HCT116 (cell line): ENCODE results near the gene RSAD1. TPM values are rescaled to one million over a fixed set of nuclear protein-coding genes. Genes with fewer than 3 reads are reported as not detected.

Experiments
- ATAC-seq: fragments of 200-7000 bp; cut with Tn5 transposase; 2 replicates; pipeline ENCODE4 v1.9.1; 2020; ENCODE audit warnings: mild to moderate bottlenecking, moderate library complexity
- BruUV-seq: library from RNA; stranded (reverse); fragments of 400-500 nt; replicated peaks from 2 replicates; lab custom pipeline; 2021; lab: Mats Ljungman, UMichigan
- CTCF ChIA-PET: fragments of 300-600 bp; sonication (Branson Sonifier 250); formaldehyde crosslinking; loops from one replicate; lab custom pipeline; 2021; ENCODE audit warnings: antibody characterized with exemption; lab: Charles Lee
- POLR2A ChIA-PET: fragments of 300-600, 350-600 bp; sonication (Branson Sonifier 250); formaldehyde crosslinking; loops from one replicate; lab custom pipeline; 2021; ENCODE audit warnings: antibody characterized with exemption; lab: Charles Lee
- RAD21 ChIA-PET, 2 experiments: fragments of 300-600 bp; sonication (Branson Sonifier 250); formaldehyde crosslinking; loops; one replicate each; lab custom pipeline; 2023; ENCODE audit warnings: low total read pairs in 2 of 2; ENCODE audit not compliant: uncharacterized antibody in 2 of 2, unreplicated experiment in 2 of 2, low non-redundant PET in 1 of 2; lab: Charles Lee
- DNase-seq: peaks from one replicate; pipeline ENCODE4 v3.0.0-alpha.2; 2010; ENCODE audit warnings: low read depth, low spot score
- H2AFZ ChIP-seq: fragments of 200-600 bp; shearing (Covaris generic), sonication (generic); 2 replicates; pipeline ENCODE4 v1.6.1; 2017; ENCODE audit warnings: low read depth, mixed run types, mixed read lengths, antibody characterized with exemption, low read length; ENCODE audit not compliant: poor library complexity, severe bottlenecking
- H3K27ac ChIP-seq: 2 replicates; pipeline ENCODE4 v1.5.1; 2012; ENCODE audit warnings: low read depth, low read length
- H3K27me3 ChIP-seq: fragments of 200-600 bp; sonication (generic); 2 replicates; pipeline ENCODE4 v1.6.1; 2016; ENCODE audit warnings: mixed run types, low read length, mixed read lengths; ENCODE audit not compliant: insufficient read depth
- H3K36me3 ChIP-seq, 2 experiments: fragments of 200-500 bp in 1 of 2; fragments of 200-600 bp in 1 of 2; sonication (Bioruptor generic) in 1 of 2; sonication (generic) in 1 of 2; 2 replicates each; pipeline versions ENCODE4 v1.5.1 to v1.6.1; 2014 to 2016; ENCODE audit warnings: low read length in 2 of 2, inconsistent platforms in 1 of 2, mixed read lengths in 1 of 2, mixed run types in 1 of 2; ENCODE audit not compliant: insufficient read depth in 2 of 2, control insufficient read depth in 1 of 2
- H3K4me1 ChIP-seq, 2 experiments: fragments of 200-600 bp in 1 of 2; sonication (generic) in 1 of 2; 2 replicates each; pipeline versions ENCODE4 v1.5.1 to v1.6.1; 2012 to 2017; ENCODE audit warnings: low read length in 2 of 2, inconsistent platforms in 1 of 2, mild to moderate bottlenecking in 1 of 2, mixed read lengths in 1 of 2, mixed run types in 1 of 2, moderate library complexity in 1 of 2; ENCODE audit not compliant: insufficient read depth in 2 of 2, control insufficient read depth in 1 of 2
- H3K4me2 ChIP-seq: fragments of 200-600 bp; sonication (generic); 2 replicates; pipeline ENCODE4 v1.6.1; 2017; ENCODE audit warnings: mixed run types, low read length, mixed read lengths
- H3K4me3 ChIP-seq, 2 experiments: fragments of 200-600 bp in 1 of 2; sonication (generic) in 1 of 2; replicated peaks in 1 of 2; 2 replicates each; pipeline ENCODE4 v1.5.1; 2011 to 2016; ENCODE audit warnings: low read length in 2 of 2, control low read depth in 1 of 2, low read depth in 1 of 2, mild to moderate bottlenecking in 1 of 2, mixed read lengths in 1 of 2, mixed run types in 1 of 2
- H3K79me2 ChIP-seq: fragments of 200-600 bp; sonication (generic); 2 replicates; pipeline ENCODE4 v1.6.1; 2017; ENCODE audit warnings: mild to moderate bottlenecking, mixed run types, low read length, moderate library complexity, mixed read lengths; ENCODE audit not compliant: insufficient read depth
- H3K9ac ChIP-seq: fragments of 200-600 bp; sonication (generic); 2 replicates; pipeline ENCODE4 v1.6.1; 2016; ENCODE audit warnings: low read length, mixed read lengths
- H3K9me2 ChIP-seq: fragments of 200-600 bp; sonication (generic), shearing (Covaris generic); 2 replicates; pipeline ENCODE4 v1.6.1; 2017; ENCODE audit warnings: mixed run types, mild to moderate bottlenecking, moderate library complexity; ENCODE audit not compliant: insufficient read depth
- H3K9me3 ChIP-seq, 2 experiments: fragments of 200-500 bp in 1 of 2; fragments of 200-600 bp in 1 of 2; sonication (Bioruptor generic) in 1 of 2; sonication (generic) in 1 of 2; 2 replicates each; pipeline ENCODE4 v1.6.1; 2014 to 2017; ENCODE audit warnings: low read length in 2 of 2, mixed read lengths in 2 of 2, inconsistent platforms in 1 of 2, low read depth in 1 of 2, mild to moderate bottlenecking in 1 of 2, mixed run types in 1 of 2, moderate library complexity in 1 of 2; ENCODE audit not compliant: control insufficient read depth in 1 of 2, insufficient read depth in 1 of 2
- H4K20me1 ChIP-seq: fragments of 200-600 bp; sonication (generic), shearing (Covaris generic); 2 replicates; pipeline ENCODE4 v1.6.1; 2017; ENCODE audit warnings: mixed run types, mild to moderate bottlenecking, moderate library complexity; ENCODE audit not compliant: insufficient read depth
- CBX3 ChIP-seq: IDR thresholded peaks from 2 replicates; pipeline ENCODE4 v1.6.1; 2012; ENCODE audit warnings: low read depth
- CTCF ChIP-seq, 3 experiments: fragments of 200-600 bp in 1 of 3; sonication (generic) in 1 of 3; IDR thresholded peaks in 2 of 3; conservative IDR thresholded peaks in 1 of 3; 2 replicates each; pipeline ENCODE4 v1.5.1; 2012 to 2017; ENCODE audit warnings: low read depth in 2 of 3, low read length in 2 of 3, antibody characterized with exemption in 1 of 3, borderline replicate concordance in 1 of 3, control low read depth in 1 of 3, mild to moderate bottlenecking in 1 of 3, mixed read lengths in 1 of 3, mixed run types in 1 of 3, moderate library complexity in 1 of 3; ENCODE audit not compliant: insufficient read depth in 1 of 3
- EGR1 ChIP-seq: IDR thresholded peaks from 2 replicates; pipeline ENCODE4 v1.6.1; 2012; ENCODE audit warnings: low read depth
- MAX ChIP-seq: IDR thresholded peaks from 2 replicates; pipeline ENCODE4 v1.6.1; 2012
- RAD21 ChIP-seq: IDR thresholded peaks from 2 replicates; pipeline ENCODE4 v1.6.1; 2012; ENCODE audit warnings: low read depth, mild to moderate bottlenecking
- REST ChIP-seq: IDR thresholded peaks from 2 replicates; pipeline ENCODE4 v1.6.1; 2012; ENCODE audit warnings: low read depth
- SRF ChIP-seq: IDR thresholded peaks from 2 replicates; pipeline ENCODE4 v1.6.1; 2012; ENCODE audit warnings: low read depth
- YY1 ChIP-seq: IDR thresholded peaks from 2 replicates; pipeline ENCODE4 v1.6.1; 2011; ENCODE audit warnings: low read length, low read depth, moderate library complexity, mild to moderate bottlenecking; ENCODE audit not compliant: insufficient replicate concordance; ENCODE audit errors: extremely low read depth
- intact Hi-C: fragments of 100-400 bp; cut with micrococcal nuclease; formaldehyde crosslinking; loops from 2 replicates; pipeline ENCODE4 v1.10.0; 2022
- total RNA-seq: library from RNA; stranded (reverse); gene quantifications from one replicate; pipeline ENCODE4 v1.2.1, GENCODE V29; 2021; ENCODE audit not compliant: unreplicated experiment

Gene RSAD1
- total RNA-seq, 1 experiment from 2014 or later: 82.7 TPM

GRCh38 chr17:50479522-50480141 lies 972 bp downstream of the RSAD1 start:
- Histone ChIP-seq H3K27ac (peak overlapping the region; percentile 77), H3K4me3 (peak overlapping the region; percentile 78 to 91), H3K79me2 (peaks cover 26% of the 10 kb centered on the region), H3K36me3 (peaks cover 20 to 28% of the 10 kb centered on the region in 2 experiments), H3K9me2 (no peaks in the 10 kb centered on the region), H3K4me1 (peaks cover 21 to 42% of the 10 kb centered on the region in 2 experiments), H3K27me3 (no peaks in the 10 kb centered on the region), H4K20me1 (no peaks in the 10 kb centered on the region), H2AFZ (no peak overlapping the region), H3K4me2 (peak overlapping the region; percentile 87), H3K9me3 (no peaks in the 10 kb centered on the region), H3K9ac (peak overlapping the region; percentile 88)
- intact Hi-C loops: loop anchor here (1.0 to 2.0 kb wide), 4 partner anchors 52 to 279 kb away; partner anchors contain the start of gene COL1A1
- ATAC-seq: peak; percentile 61
- ChIA-PET CTCF (interaction anchor here (0.8 to 2.4 kb wide), 18 partner anchors 14 to 387 kb away, joined by 3 to 33 read pairs (median 4); partner anchors contain the start of gene LRRC59), RAD21 (interaction anchor here (0.6 to 1.0 kb wide), 6 partner anchors 16 to 360 kb away, joined by 3 to 5 read pairs (median 4); partner anchors contain the start of gene LRRC59 (in 1 of the 2)), POLR2A (interaction anchor here (0.6 to 2.0 kb wide), 9 partner anchors 8 to 387 kb away, joined by 3 to 12 read pairs (median 3); partner anchors contain the start of genes EPN3, LRRC59 and TOB1)
- TF ChIP-seq CTCF (IDR thresholded peaks at IDR 0.05 in 2 of 3, conservative IDR thresholded peaks at IDR 0.05 in 1 of 3; ENCODE audit: borderline replicate concordance in 1 of 3, insufficient read depth in 1 of 3, low read depth in 2 of 3, low read length in 2 of 3) (peak; percentile 51 to 73 (median 63)), CBX3 (0 out of 2 replicates have a peak, but pooled peaks have one; percentile 12), MAX (peak; percentile 91), RAD21 (peak; percentile 45), SRF (no peak), REST (no peak), EGR1 (no peak), YY1 (peak; percentile 11)
- DNase-seq: peak; percentile 77
- BruUV-seq: no TSS peak
